ENCODE results near the gene DOK3.

The DOK3 gene

DNA sequence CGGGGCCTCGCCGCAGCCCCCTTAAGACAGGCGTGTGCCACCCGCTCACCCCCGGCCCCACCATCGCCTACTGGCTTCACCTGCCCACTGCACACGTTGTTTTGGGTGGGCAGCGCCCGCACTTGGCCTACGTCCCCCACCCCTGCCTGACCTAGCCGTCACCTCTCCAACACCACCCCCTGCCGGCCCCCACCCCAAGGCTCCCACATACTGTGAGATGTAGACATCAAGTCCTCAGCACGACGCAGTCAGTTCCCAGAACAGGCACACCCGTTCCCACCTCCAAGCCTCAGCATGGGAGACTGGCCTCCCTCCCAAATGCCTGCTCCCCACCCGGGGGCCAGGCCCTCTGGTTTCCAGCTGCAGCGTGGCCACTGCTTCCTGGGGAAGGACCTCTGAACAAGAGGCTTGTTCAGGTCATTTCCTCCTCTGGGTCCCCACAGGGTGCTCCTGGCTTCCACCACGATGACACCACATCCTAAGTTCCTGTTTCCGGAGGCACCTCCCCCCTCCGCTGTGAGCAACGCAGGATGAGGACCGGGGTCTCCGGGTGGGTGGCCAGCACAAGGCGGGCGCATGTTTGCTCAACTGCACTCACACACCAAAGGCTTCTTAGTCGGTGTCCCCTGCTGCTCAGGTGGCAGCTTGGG, 47.5 kb downstream of the DOK3 start:
- no peak for DNase-seq

DNA sequence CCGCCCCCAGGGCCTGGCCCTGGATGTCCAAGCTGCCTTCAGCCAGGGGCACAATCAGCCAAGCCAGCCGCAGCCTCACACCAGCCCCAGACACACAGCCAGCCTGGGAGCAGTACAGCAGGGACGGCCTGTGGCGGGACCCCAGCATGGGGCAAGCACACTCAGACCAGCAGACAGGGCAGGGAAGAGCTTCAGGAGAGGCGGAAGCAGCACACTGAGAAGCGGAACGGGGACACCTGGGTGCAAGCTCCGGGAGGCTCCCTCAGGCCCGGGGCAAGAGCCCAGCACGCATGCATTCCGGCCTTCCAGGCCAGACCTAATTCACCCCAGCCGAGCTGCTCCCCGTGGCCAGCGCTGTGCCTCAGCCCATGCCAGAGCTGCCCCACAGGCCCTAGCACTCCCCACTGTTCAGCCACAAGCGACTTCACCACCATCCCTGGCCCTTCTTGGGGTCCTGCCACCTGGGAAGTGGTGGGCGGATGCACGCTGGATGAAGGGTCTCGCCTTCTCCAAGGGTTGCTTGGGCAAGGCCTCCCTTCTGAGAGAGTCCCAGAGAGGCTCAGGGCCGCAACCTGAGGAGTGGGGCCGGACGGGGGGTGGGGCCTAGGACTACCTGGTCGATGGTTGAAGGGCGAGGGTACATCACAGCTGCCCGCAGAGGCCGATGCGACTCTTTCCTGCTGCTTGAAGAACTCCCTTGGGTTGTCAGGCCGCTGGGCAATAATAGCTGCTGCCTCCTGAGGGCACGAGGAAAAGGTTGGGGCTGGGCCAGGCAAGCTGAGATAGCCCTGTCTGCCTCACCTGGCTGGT, 49.6 kb downstream of the DOK3 start:
- no peak for DNase-seq

DNA sequence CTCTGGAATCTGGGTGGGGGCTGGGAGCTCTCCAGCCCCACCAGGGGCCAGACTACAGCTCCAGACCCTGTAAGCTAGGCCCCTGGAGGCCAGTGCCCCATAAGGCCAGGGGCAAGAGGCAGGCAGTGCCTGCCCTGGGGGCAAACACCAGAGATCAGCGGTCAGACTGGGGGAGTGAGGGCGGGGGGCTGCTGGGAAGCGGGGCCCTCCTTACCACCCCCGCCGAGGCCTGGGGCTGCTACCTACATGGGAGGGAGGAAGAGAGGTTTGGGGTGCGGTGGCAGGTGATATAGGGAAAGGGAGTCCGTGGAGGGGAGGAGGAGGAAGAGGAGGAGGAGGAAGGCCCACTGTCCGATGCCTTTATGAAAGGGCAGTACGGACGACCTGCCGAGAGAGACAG, 50.3 kb downstream of the DOK3 start:
- no peak for DNase-seq

DNA sequence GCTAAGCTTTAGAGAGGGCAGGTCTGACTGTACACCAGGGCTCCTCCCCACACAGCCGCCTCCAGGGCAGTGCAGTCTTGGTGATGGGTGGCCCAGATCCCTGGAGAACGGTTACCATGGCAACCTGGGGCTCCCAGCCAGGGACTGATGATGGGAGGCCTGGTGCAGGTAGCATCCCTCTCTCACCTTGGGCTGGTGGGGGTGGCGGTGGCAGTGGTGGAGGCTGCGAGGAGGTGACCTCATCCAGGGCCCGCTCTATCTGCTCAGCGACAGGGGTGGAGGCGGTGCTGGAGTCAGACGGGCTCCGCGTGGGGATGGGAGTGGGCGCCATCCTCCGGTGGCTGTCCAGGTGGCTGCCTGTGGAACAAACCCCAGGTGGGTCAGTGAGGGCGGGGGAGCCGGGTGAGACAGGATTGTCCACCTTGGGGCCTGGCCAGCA, 50.7 kb downstream of the DOK3 start:
- DNase-seq: peak; percentile 12

DNA sequence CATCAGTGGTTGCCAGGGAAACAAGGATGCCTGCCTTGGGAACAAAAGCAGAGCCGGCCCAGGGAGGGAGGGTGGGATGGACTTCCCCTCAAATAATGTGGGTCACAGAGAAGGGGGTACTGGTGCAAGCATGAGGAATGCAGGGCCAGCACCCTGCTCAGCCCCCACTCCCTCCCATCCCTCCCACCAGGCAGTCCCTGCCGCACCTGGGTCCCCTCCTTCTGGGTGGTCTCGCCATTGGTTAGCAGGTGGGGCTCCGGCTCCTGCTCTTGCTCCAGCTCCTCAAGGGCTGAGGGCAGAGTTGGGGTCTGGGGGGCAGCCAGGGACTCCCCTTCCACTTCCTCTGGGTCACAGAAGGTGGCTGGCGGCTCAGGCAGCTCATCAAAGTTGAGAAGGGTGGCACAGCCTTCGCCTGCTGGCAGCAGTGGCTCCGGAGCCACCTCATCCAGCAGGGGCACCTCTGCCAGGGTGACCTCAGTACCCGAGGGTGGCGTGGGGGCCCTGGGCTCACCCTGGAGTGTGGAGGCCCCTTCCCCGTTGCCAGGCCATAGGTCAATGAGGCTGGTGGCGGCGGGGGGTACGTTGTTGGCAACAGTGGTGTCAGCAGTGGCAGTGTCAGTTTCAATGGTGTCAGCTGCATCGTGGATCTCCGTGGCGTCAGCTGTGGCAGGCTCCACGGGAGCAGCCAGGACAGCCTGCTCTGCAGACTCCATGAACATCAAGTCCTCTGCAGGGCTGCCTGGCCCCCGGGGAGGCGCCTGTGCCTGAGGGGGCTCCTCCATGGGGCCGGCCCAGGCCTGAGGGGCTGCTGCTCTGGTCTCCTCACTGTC, 51.6 kb downstream of the DOK3 start:
- no peak for DNase-seq

DNA sequence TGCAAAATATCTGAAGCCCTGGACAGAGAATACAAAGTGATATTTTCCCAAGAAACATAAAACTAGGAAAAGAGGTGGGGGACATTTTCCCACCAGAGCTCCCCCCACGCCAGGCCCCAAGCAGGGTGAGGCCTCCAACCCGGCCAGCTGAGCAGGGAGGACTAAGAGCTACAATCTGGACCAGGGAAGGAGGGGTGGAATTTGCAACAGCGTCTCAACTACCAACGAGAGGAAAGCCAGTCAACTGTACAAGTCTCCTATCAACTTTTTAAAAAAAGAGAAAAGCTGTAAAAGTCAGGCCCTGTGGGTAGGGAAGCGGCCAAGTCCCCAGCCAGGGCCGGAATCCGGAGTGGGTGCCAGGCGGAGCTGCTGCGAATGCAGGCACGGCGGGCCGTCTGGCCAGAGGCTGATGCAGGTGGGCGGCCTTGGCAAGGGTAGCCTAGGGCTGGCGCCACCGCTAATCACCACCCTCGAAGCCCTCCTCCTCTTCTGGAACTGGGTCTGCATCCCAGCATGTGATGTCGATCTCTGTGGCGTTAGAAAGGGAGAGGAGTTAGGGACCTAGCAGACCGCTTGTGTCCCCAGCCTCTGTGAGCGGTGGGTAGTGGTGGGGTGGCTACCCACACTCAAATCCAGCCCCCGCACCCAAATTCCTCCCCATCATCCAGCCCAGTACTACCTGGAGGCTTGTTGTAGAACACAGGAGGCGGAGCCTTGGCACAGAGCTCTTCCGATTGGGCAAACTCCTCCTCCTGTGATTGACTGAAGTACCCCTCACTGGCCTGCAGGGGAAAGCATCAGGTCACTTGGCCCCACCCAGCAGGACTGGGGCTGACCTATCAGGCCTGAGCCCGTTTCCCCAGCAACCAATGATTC, 52.4 kb downstream of the DOK3 start:
- DNase-seq: peak; percentile 87

DNA sequence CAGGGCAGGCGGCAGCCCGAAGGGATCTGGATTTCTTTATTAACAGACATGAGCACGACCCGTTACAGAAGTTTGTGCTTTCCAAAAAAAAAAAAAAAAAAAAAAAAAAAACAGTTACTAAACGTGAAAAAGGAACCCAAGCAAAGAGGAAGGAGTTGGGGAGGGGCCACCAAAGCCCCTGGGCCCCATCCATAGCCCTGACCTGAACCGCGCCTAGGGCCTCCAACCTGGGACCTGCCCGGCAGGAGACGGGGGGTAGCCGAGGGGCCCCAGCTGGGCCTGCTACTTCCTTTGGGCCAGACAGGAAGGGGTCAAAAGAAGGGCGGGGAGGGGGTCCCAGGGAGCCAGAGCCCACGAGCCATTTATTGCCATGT, 53.0 kb downstream of the DOK3 start:
- no peak for DNase-seq

DNA sequence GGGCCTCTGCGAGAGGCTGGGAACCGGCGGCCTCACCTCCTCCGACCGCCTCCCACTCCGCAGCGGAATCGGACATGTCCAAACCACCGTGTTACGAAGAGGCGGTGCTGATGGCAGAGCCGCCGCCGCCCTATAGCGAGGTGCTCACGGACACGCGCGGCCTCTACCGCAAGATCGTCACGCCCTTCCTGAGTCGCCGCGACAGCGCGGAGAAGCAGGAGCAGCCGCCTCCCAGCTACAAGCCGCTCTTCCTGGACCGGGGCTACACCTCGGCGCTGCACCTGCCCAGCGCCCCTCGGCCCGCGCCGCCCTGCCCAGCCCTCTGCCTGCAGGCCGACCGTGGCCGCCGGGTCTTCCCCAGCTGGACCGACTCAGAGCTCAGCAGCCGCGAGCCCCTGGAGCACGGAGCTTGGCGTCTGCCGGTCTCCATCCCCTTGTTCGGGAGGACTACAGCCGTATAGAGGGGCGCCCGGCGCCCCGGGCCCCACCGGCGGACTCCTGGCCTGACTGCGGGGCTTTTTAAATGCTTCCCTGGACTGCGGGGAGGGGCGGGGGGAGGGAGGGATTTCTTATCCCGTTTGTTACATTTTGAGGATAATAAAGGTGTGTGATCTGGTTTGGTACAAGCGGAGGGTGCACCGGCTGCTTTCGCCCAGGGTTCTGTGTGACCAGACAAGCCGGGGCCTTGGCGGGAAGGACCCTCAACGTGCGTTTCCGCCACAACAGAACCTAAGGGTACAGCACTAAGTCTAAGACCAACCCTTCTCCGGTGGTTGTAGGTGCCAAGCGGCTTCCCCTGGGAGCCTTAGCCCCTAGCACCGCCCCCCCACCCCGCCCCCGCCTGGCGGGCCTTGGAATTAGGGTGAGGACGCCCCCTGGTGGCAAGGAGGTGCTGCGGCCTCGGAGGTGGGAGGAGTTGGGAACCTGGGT, 53.7 kb downstream of the DOK3 start:
- peak; percentile 79 for DNase-seq

DNA sequence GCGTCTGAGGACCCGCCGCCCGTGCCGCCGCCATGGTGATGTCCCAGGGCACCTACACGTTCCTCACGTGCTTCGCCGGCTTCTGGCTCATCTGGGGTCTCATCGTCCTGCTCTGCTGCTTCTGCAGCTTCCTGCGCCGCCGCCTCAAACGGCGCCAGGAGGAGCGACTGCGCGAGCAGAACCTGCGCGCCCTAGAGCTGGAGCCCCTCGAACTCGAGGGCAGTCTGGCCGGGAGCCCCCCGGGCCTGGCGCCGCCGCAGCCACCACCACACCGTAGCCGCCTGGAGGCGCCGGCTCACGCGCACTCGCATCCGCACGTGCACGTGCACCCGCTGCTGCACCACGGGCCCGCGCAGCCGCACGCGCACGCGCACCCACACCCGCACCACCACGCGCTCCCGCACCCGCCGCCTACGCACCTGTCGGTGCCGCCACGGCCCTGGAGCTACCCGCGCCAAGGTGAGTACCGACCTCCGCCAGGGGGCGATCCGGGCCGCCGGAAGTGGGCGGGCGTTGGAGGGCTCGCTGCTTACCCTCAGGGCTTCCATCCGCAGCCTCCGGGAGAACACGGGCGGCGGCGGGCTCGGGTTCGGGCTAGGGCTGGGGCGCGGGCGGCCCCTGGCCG, 54.5 kb downstream of the DOK3 start:
- peak; percentile 70 for DNase-seq

DNA sequence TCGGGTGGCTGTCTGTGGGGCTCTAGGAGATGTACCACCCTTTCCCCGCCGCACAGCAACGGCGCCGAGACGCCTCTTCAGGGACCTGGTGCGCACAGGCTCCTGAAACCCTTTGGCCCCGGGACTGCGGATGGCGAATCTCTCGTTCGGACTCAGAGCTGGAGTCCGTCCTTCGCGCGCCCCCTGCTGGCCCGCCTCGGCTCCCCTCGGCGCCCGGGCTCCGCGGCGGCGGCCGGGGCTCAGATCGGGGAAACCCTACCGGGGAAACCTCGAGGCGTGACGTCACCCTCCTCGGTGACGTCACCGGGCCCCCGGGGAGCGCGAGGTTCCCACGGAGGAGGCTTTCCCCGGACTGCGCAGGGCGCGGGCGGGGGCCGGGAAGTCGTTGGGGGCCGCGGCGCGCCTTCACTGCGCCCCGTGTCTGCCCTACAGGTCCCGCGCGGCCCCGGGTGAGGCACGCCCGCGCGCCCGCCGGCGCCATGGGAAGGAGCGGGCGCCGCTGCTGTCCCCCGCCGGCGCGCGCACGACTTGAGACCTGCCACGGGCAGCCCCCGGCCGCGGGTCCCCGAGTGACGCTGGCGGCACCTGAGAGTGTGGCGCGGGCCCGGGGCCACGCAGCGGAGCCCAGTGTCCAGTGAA, 55.1 kb downstream of the DOK3 start:
- DNase-seq: peak; percentile 49

DNA sequence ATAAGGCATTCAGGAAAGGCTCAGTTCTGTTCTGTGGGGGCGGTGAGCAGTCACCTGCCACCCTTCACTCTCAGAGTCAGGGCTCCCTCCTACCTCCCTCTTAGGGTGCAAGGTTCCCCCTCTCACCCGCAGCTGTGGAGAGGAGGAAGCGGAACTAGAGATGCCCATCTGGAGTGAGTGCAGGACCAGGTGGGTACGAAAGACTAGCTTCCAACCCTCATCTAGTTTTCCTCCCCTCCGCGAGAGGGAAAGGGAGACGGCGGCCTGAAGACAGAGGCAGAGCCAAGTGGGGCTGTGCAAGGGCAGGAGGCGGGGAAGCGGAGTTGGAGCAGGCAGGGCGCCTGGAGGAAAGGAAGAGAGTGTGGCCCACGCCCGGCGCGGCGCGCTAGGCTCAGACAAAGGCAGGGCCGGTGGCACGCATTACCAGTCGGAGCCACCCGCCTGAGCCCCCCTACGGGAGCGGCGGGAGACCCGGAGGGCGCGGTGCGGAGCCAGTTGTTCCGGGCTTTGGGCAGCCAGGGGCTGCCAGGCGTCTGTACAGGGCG, 55.7 kb downstream of the DOK3 start:
- peak; percentile 15 for DNase-seq

DNA sequence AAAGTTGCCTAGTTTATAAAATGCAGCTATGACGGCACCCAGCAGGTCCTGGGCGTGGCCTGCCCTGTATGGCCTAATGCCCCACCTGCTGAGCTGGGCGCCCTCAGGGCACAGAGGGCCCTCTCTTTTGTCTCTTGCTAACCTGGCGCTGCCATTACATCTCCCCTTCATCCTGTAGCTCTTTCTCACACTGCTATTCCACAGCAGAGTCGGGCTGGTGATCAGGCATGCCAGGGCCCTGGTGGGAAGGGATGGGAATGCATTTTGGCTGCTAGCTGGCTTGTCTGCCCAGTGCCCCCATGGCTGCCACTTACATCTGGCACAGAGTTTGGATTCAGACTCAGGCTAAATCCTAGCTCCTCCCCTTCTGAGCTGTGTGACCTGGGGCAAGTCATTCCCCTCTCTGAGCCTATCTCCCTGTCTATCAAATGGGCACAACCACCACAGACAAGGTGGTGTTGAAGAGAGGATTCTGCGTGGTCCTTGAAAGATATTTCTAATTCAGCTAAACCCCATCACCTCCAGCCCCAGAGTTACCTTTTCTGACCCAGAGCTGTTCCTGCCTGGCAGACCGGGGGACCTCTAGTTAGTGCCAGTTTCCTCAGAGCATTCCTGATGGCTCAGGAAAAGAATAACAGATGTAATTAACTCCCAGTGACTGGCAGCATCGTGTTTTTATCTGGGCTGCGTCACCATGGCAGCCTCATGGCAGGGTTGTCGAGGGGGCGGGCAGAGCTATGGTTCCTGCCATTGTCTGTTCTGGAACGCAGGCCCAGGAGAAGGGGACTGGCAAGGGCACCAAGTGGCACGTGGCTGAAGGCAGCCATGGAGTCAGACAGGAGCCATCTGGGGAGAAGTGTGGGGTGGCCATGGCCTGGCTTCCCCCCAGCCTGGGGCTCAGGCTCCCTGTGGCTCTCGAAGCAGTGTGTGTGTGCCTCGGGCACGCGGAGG, 56.7 kb downstream of the DOK3 start:
- DNase-seq: no peak

All from NCI-H1105 (cell line).